ENCODE data around the gene NET1. TPM values are rescaled to one million over a fixed set of nuclear protein-coding genes. Genes with fewer than 3 reads are reported as not detected.

NET1 gene
- polyA plus RNA-seq, 3 donors = 1.2 to 1.7 (median 1.4) TPM

DNA sequence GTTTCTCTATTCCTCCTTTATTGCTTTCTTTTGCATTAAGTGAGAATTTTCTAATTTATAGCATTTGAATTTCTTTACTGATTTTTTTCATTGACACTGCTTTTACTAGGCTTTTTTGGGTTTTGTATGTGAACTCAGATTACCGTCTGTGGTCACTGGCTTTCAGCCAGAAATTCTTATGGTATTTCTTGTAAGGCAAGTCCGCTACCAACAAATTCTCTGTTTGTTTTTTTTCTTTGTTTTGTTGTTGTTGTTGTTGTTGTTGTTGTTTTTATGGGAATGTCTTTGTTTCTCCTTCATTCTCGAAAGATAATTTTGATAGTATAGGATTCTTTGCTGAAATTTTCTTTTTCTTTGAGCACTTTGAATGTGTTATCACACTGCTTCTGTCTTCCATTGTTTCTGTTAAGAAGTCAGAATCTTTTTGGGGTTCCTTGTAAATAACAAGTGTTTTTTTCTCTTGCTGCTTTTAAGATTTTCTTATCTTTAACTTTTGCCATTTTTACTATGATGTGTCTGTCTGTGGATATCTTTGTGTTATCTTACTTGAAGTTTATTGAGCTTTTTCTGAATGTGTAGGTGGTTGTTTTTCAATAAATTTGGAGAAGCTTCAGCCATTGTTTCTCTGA, 7.2 kb downstream of the NET1 start:
- TF ChIP-seq, protein P1, sequence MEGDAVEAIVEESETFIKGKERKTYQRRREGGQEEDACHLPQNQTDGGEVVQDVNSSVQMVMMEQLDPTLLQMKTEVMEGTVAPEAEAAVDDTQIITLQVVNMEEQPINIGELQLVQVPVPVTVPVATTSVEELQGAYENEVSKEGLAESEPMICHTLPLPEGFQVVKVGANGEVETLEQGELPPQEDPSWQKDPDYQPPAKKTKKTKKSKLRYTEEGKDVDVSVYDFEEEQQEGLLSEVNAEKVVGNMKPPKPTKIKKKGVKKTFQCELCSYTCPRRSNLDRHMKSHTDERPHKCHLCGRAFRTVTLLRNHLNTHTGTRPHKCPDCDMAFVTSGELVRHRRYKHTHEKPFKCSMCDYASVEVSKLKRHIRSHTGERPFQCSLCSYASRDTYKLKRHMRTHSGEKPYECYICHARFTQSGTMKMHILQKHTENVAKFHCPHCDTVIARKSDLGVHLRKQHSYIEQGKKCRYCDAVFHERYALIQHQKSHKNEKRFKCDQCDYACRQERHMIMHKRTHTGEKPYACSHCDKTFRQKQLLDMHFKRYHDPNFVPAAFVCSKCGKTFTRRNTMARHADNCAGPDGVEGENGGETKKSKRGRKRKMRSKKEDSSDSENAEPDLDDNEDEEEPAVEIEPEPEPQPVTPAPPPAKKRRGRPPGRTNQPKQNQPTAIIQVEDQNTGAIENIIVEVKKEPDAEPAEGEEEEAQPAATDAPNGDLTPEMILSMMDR (IDR thresholded peaks at IDR 0.05) = no peak
- peaks cover 5% of the 10 kb centered on the region for H3K4me1 Mint-ChIP-seq
- H3K27ac Mint-ChIP-seq = no peak overlapping the region
- H3K36me3 Mint-ChIP-seq = peaks cover 2 to 27% of the 10 kb centered on the region in 2 donors
- WGBS (ENCODE audit: insufficient coverage) = 90% methylated on average over 2 of the region's 3 CpGs
- intact Hi-C loops (cut with micrococcal nuclease) = no loop called here
- H3K4me2 ChIP-seq (replicated peaks; ENCODE audit: extremely low read depth, low read length, poor library complexity, severe bottlenecking) = no peak overlapping the region
- no peak for DNase-seq
- H3K9me3 Mint-ChIP-seq = peaks cover 5 to 19% (median 12%) of the 10 kb centered on the region in 7 donors
- peaks cover 0 to 3% (median 0%) of the 10 kb centered on the region in 3 donors for H3K27me3 Mint-ChIP-seq (ENCODE audit: low read depth in 3 of 3)
- H3K9ac ChIP-seq (ENCODE audit: insufficient read depth, low read length, poor library complexity, severe bottlenecking) = no peak overlapping the region
- H3K36me3 ChIP-seq (replicated peaks in 1 of 2; ENCODE audit: control insufficient read depth in 1 of 2, insufficient read depth in 2 of 2, low read length in 2 of 2) = no peaks in the 10 kb centered on the region
- H3K27ac ChIP-seq (ENCODE audit: low read depth in 1 of 2, low read length in 2 of 2) = no peak overlapping the region
- H3K79me2 ChIP-seq (ENCODE audit: insufficient read depth, low read length) = peaks cover 93% of the 10 kb centered on the region
- H2AFZ ChIP-seq (ENCODE audit: insufficient read depth, low read depth, low read length, poor library complexity, severe bottlenecking) = no peak overlapping the region
- no peaks in the 10 kb centered on the region for H4K20me1 ChIP-seq (ENCODE audit: insufficient read depth, low read length)
- H3K4me3 Mint-ChIP-seq = no peak overlapping the region
- H3K9me3 ChIP-seq (replicated peaks in 1 of 2; ENCODE audit: control insufficient read depth in 1 of 2, insufficient read depth in 1 of 2, low read length in 2 of 2) = peaks cover 0 to 6% of the 10 kb centered on the region in 2 donors
- H3K4me1 ChIP-seq (ENCODE audit: control insufficient read depth in 1 of 2, insufficient read depth in 2 of 2, low read length in 2 of 2) = peaks cover 0 to 2% of the 10 kb centered on the region in 2 donors
- H3K4me3 ChIP-seq (replicated peaks in 1 of 3; ENCODE audit: low read depth in 2 of 3, low read length in 3 of 3) = no peak overlapping the region
- H3K27me3 ChIP-seq (ENCODE audit: control insufficient read depth in 2 of 2, insufficient read depth in 2 of 2, low read length in 2 of 2) = no peaks in the 10 kb centered on the region

DNA sequence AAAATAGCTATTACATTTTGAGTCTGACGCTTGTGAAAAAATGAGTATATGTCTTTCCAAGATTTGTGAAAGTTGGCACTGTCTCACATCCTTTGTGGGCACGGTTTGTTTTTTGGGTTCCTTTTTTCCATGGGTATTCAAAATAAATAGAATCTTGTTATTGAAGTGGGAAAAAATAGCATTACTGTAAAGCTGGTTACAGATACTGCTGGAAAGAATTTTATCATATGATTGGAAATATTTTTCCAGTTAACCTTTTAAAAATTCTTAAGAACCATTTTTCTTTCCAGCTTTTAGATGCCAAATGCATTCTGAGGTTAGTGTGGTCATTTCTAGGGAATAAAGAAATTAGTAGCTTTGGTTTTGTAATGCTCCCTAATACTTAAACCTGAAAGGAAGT, 11.4 kb downstream of the NET1 start:
- peaks cover 0 to 3% (median 0%) of the 10 kb centered on the region in 3 donors for H3K27me3 Mint-ChIP-seq (ENCODE audit: low read depth in 3 of 3)
- Histone ChIP-seq H3K36me3 (replicated peaks in 1 of 2; ENCODE audit: control insufficient read depth in 1 of 2, insufficient read depth in 2 of 2, low read length in 2 of 2) (no peaks in the 10 kb centered on the region), H3K27ac (ENCODE audit: low read depth in 1 of 2, low read length in 2 of 2) (no peak overlapping the region), H3K27me3 (ENCODE audit: control insufficient read depth in 2 of 2, insufficient read depth in 2 of 2, low read length in 2 of 2) (no peaks in the 10 kb centered on the region), H3K4me2 (replicated peaks; ENCODE audit: extremely low read depth, low read length, poor library complexity, severe bottlenecking) (no peak overlapping the region), H4K20me1 (ENCODE audit: insufficient read depth, low read length) (no peaks in the 10 kb centered on the region), H3K9ac (ENCODE audit: insufficient read depth, low read length, poor library complexity, severe bottlenecking) (no peak overlapping the region), H3K4me1 (ENCODE audit: control insufficient read depth in 1 of 2, insufficient read depth in 2 of 2, low read length in 2 of 2) (peaks cover 0 to 2% of the 10 kb centered on the region in 2 donors), H2AFZ (ENCODE audit: insufficient read depth, low read depth, low read length, poor library complexity, severe bottlenecking) (no peak overlapping the region), H3K79me2 (ENCODE audit: insufficient read depth, low read length) (peaks cover 65% of the 10 kb centered on the region), H3K9me3 (replicated peaks in 1 of 2; ENCODE audit: control insufficient read depth in 1 of 2, insufficient read depth in 1 of 2, low read length in 2 of 2) (no peaks in the 10 kb centered on the region), H3K4me3 (replicated peaks in 1 of 3; ENCODE audit: low read depth in 2 of 3, low read length in 3 of 3) (no peak overlapping the region)
- H3K4me3 Mint-ChIP-seq = no peak overlapping the region
- H3K9me3 Mint-ChIP-seq = peaks cover 0 to 10% (median 6%) of the 10 kb centered on the region in 7 donors
- no peak for DNase-seq
- WGBS (ENCODE audit: insufficient coverage) = no CpG with 5 or more reads among the region's 2 CpGs
- peaks cover 10% of the 10 kb centered on the region for H3K4me1 Mint-ChIP-seq
- TF ChIP-seq, protein P1 (IDR thresholded peaks at IDR 0.05) = no peak
- peaks cover 0 to 20% of the 10 kb centered on the region in 2 donors for H3K36me3 Mint-ChIP-seq
- intact Hi-C loops (cut with micrococcal nuclease) = no loop called here
- no peak overlapping the region for H3K27ac Mint-ChIP-seq

Measured in CD14-positive monocyte (primary cell).